SU-DHL-6 (cell line): ENCODE data around the gene ACRBP.

Source experiments
- CTCF ChIP-seq: fragments of 200-600 bp; sonication (generic); IDR thresholded peaks from one replicate; pipeline ENCODE4 v1.5.1; 2017; ENCODE audit warnings: antibody characterized with exemption, mild to moderate bottlenecking, low read length, moderate library complexity; ENCODE audit not compliant: insufficient read depth, poor library complexity, severe bottlenecking
- EZH2phosphoT487 ChIP-seq: fragments of 200-600 bp; sonication (generic), shearing (Covaris generic); conservative IDR thresholded peaks from 2 replicates; pipeline ENCODE4 v1.6.1; 2018; ENCODE audit warnings: mild to moderate bottlenecking, antibody characterized with exemption, low read length, moderate library complexity, mixed read lengths

GRCh38 chr12:6613015-6613775, 34.0 kb downstream of the ACRBP start:
- no peak for TF ChIP-seq CTCF
- no peak for TF ChIP-seq EZH2phosphoT487
